K562 (cell line): ENCODE data around the gene AGO3. TPM values are rescaled to one million over a fixed set of nuclear protein-coding genes. Genes with fewer than 3 reads are reported as not detected.

Experiments used
- CBFA2T3 ChIP-seq: fragments of 450-650 bp; IDR thresholded peaks from 2 replicates; pipeline ENCODE4 v1.6.1; 2017
- CC2D1A ChIP-seq: fragments of 450-650 bp; IDR thresholded peaks from 2 replicates; pipeline ENCODE4 v1.6.1; 2017; ENCODE audit warnings: mild to moderate bottlenecking
- CEBPG ChIP-seq, 3 experiments: fragments of 200-800 bp in 1 of 3; sonication (Bioruptor generic) in 1 of 3; sonication (generic) in 1 of 3; formaldehyde crosslinking in 1 of 3; IDR thresholded peaks in 2 of 3; conservative IDR thresholded peaks in 1 of 3; 2 replicates each; pipeline versions ENCODE4 v1.6.1 to v1.8.0; 2016 to 2022; ENCODE audit warnings: missing compliant biosample characterization in 2 of 3, missing genetic modification characterization in 2 of 3, mild to moderate bottlenecking in 1 of 3, missing genetic modification reagents in 1 of 3
- CREB3L1 ChIP-seq: fragments of 450-650 bp; IDR thresholded peaks from 2 replicates; pipeline ENCODE4 v1.6.1; 2014; ENCODE audit warnings: low read depth, mild to moderate bottlenecking, moderate library complexity, borderline replicate concordance
- E2F1 ChIP-seq: sonication (generic); formaldehyde crosslinking; IDR thresholded peaks from 2 replicates; pipeline ENCODE4 v1.8.1; 2023; ENCODE audit warnings: mild to moderate bottlenecking, missing genetic modification reagents, moderate library complexity
- MYC ChIP-seq, 2 experiments: fragments of 250-450 bp in 1 of 2; sonication (Bioruptor Pico) in 1 of 2; IDR thresholded peaks; 2 replicates each; pipeline versions ENCODE4 v1.5.1 to v1.6.1; 2012 to 2021; ENCODE audit warnings: low read depth in 2 of 2, borderline replicate concordance in 1 of 2, improper control_type of control experiment in 1 of 2, low read length in 1 of 2, mild to moderate bottlenecking in 1 of 2, moderate library complexity in 1 of 2
- PCBP2 ChIP-seq: fragments of 200-400 bp; formaldehyde crosslinking; IDR thresholded peaks from 2 replicates; pipeline ENCODE4 v1.6.1; 2018; ENCODE audit warnings: low read length, low read depth, mild to moderate bottlenecking, moderate library complexity; ENCODE audit not compliant: poor library complexity, severe bottlenecking
- PKNOX1 ChIP-seq: fragments of 450-650 bp; IDR thresholded peaks from 2 replicates; pipeline ENCODE4 v1.6.1; 2016
- POLR2B ChIP-seq: fragments of 450-650 bp; IDR thresholded peaks from 2 replicates; pipeline ENCODE4 v1.6.1; 2018; ENCODE audit warnings: low read depth; ENCODE audit not compliant: partially characterized antibody
- PREB ChIP-seq: sonication (generic); formaldehyde crosslinking; IDR thresholded peaks from 2 replicates; pipeline ENCODE4 v1.8.1; 2023; ENCODE audit warnings: mild to moderate bottlenecking, missing genetic modification reagents
- SIN3A ChIP-seq, 2 experiments: fragments of 150-350 bp in 1 of 2; IDR thresholded peaks; 2 replicates each; pipeline ENCODE4 v1.6.1; 2011 to 2016; ENCODE audit warnings: borderline replicate concordance in 2 of 2, low read depth in 2 of 2, low read length in 2 of 2, mild to moderate bottlenecking in 2 of 2, moderate library complexity in 2 of 2; ENCODE audit not compliant: control insufficient read depth in 1 of 2
- SMARCA5 ChIP-seq: fragments of 450-650 bp; IDR thresholded peaks from 2 replicates; pipeline ENCODE4 v1.6.1; 2016
- TAL1 ChIP-seq: fragments of 450-650 bp; IDR thresholded peaks from 2 replicates; pipeline ENCODE4 v1.6.1; 2016; ENCODE audit warnings: mild to moderate bottlenecking
- YBX1 ChIP-seq: fragments of 450-650 bp; IDR thresholded peaks from 2 replicates; pipeline ENCODE4 v1.7.1; 2016; ENCODE audit warnings: mild to moderate bottlenecking
- ZBTB2 ChIP-seq: fragments of 450-650 bp; IDR thresholded peaks from 2 replicates; pipeline ENCODE4 v1.6.1; 2016; ENCODE audit warnings: antibody characterized with exemption
- ZFP30 ChIP-seq: fragments of 250-450 bp; sonication (Bioruptor Pico); IDR thresholded peaks from 2 replicates; pipeline ENCODE4 v1.8.0; 2022; ENCODE audit warnings: moderate library complexity, mild to moderate bottlenecking, inconsistent platforms, borderline replicate concordance
- ZFX ChIP-seq: sonication (generic); formaldehyde crosslinking; IDR thresholded peaks from 2 replicates; pipeline ENCODE4 v1.8.0; 2022; ENCODE audit warnings: mild to moderate bottlenecking, missing genetic modification reagents, moderate library complexity
- ZHX1 ChIP-seq: fragments of 150-350 bp; conservative IDR thresholded peaks from 2 replicates; pipeline ENCODE4 v1.6.1; 2014; ENCODE audit warnings: low read length
- polyA plus RNA-seq, 8 experiments: library from polyadenylated mRNA; depleted of rRNA in 4 of 8; stranded (reverse) in 5 of 8; unstranded in 3 of 8; fragments of >200 nt; fragmentation: Nextera tagmentation in 2 of 8; fragmentation: Illumina TruSeq in 1 of 8; extraction: Ambion mirVana in 2 of 8; extraction: Trizol in 1 of 8; gene quantifications; 2 replicates each; pipeline versions ENCODE4 v1.2.1 to v1.2.3, GENCODE V29; 2011 to 2014; ENCODE audit warnings: inconsistent platforms in 1 of 8, missing spikeins in 1 of 8
- total RNA-seq, 7 experiments: library from RNA; depleted of rRNA in 6 of 7; stranded (reverse); fragments of >200 nt in 6 of 7; fragmentation: Illumina TruSeq in 2 of 7; extraction: Trizol in 2 of 7; gene quantifications; 2 replicates each; pipeline versions ENCODE4 v1.2.1 to v1.2.3, GENCODE V29; 2011 to 2021; ENCODE audit warnings: low replicate concordance in 1 of 7

Gene AGO3
- total and polyA plus RNA-seq, 9 of the 15 experiments (the other 6 are each of a cell fraction or from before 2014, with no cell fraction given): 4.5 to 41.5 (median 22.7) TPM

GRCh38 chr1:35882586-35882944, 48.3 kb upstream of the AGO3 start (continued):
- TF ChIP-seq ZBTB2 (peak; percentile 35; the same call in 1 of the 2 replicates), ZHX1 (no peak), SIN3A (IDR thresholded peaks at IDR 0.05; ENCODE audit: borderline replicate concordance in 2 of 2, control insufficient read depth in 1 of 2, low read depth in 2 of 2, low read length in 2 of 2) (0 out of 4 replicates have a peak, but pooled peaks of 1 of the 2 experiments have one; percentile 43), CEBPG (CRISPR knock-in tag; IDR thresholded peaks at IDR 0.05) (no peak), CEBPG (tag; conservative IDR thresholded peaks at IDR 0.05 in 1 of 2, IDR thresholded peaks at IDR 0.05 in 1 of 2) (no peak), YBX1 (no peak), PCBP2 (no peak), MYC (IDR thresholded peaks at IDR 0.05; ENCODE audit: low read depth, low read length) (peak; percentile 24; the same call in 1 of the 2 replicates), MYC (CRISPR knock-in tag; IDR thresholded peaks at IDR 0.05; ENCODE audit: borderline replicate concordance, low read depth) (peak; percentile 31; the same call in 1 of the 2 replicates), E2F1 (CRISPR knock-in tag) (no peak), TAL1 (peak; percentile 15; the same call in 1 of the 2 replicates), CBFA2T3 (peak; percentile 33; the same call in 1 of the 2 replicates), ZFP30 (CRISPR knock-in tag) (no peak), CC2D1A (no peak), SMARCA5 (peak; percentile 44; the same call in 1 of the 2 replicates), ZFX (peak; percentile 40), CREB3L1 (peak; percentile 38; the same call in 1 of the 2 replicates), PREB (CRISPR knock-in tag) (0 out of 2 replicates have a peak, but pooled peaks have one; percentile 61), PKNOX1 (peak; percentile 11; the same call in 1 of the 2 replicates), POLR2B (no peak)
- TF ChIP-seq, all 486 proteins: peak for 23
